Gastrocnemius medialis (tissue), 4 donors: ENCODE results near the gene CDH3. TPM values are rescaled to one million over a fixed set of nuclear protein-coding genes. Genes with fewer than 3 reads are reported as not detected.

Experiments used
- ATAC-seq, 2 donors: fragments of 150-250 bp; one replicate each; pipeline ENCODE4 v1.9.1; 2016
- DNase-seq, 2 donors: peaks; one replicate each; pipeline ENCODE4 v3.0.0-alpha.2; 2019
- H3K27ac ChIP-seq, 4 donors: fragments of 200-600 bp; sonication (generic); 1 replicate in 1 of 4; 2 replicates in 3 of 4; pipeline ENCODE4 v1.5.1; 2016 to 2018; ENCODE audit warnings: mild to moderate bottlenecking in 2 of 4, moderate library complexity in 1 of 4
- H3K27me3 ChIP-seq, 3 donors: fragments of 200-600 bp; sonication (generic) in 2 of 3; 1 replicate in 1 of 3; 2 replicates in 2 of 3; pipeline versions ENCODE4 v1.5.1 to v1.6.0; 2016 to 2019; ENCODE audit warnings: mild to moderate bottlenecking in 1 of 3, moderate library complexity in 1 of 3
- H3K36me3 ChIP-seq, 2 donors: fragments of 200-600 bp; sonication (generic) in 1 of 2; one replicate each; pipeline ENCODE4 v1.5.1; 2017 to 2018
- H3K4me1 ChIP-seq, 2 donors: fragments of 200-600 bp; sonication (generic) in 1 of 2; one replicate each; pipeline ENCODE4 v1.5.1; 2016 to 2017; ENCODE audit warnings: mild to moderate bottlenecking in 2 of 2
- H3K4me3 ChIP-seq, 4 donors: fragments of 200-600 bp; sonication (generic) in 3 of 4; 1 replicate in 1 of 4; 2 replicates in 3 of 4; pipeline ENCODE4 v1.5.1; 2016 to 2019; ENCODE audit warnings: mild to moderate bottlenecking in 2 of 4
- H3K9me3 ChIP-seq, 3 donors: fragments of 200-600 bp; sonication (generic) in 2 of 3; 1 replicate in 1 of 3; 2 replicates in 2 of 3; pipeline ENCODE4 v1.5.1; 2016 to 2019
- CTCF ChIP-seq, 5 experiments: fragments of 450-650 bp in 3 of 5; fragments of 200-600 bp in 2 of 5; sonication (generic) in 2 of 5; IDR thresholded peaks in 4 of 5; conservative IDR thresholded peaks in 1 of 5; 1 replicate in 4 of 5; 2 replicates in 1 of 5; pipeline ENCODE4 v1.5.1; 2016 to 2019; ENCODE audit warnings: antibody characterized with exemption in 5 of 5, mild to moderate bottlenecking in 3 of 5, moderate library complexity in 3 of 5
- POLR2A ChIP-seq, 2 donors: fragments of 450-650 bp; IDR thresholded peaks; one replicate each; pipeline ENCODE4 v1.6.1; 2017; ENCODE audit warnings: antibody characterized with exemption in 2 of 2, mild to moderate bottlenecking in 2 of 2, moderate library complexity in 2 of 2
- in situ Hi-C, 4 donors: fragments of 200-750 bp; cut with MboI; loops; one replicate each; pipeline versions ENCODE4 v1.15.0 to v1.8.0; 2017; ENCODE audit warnings: low sequenced_read_pairs in 4 of 4
- intact Hi-C: fragments of 100-400 bp; cut with DNase I; formaldehyde crosslinking; loops from one replicate; pipeline ENCODE4 v1.15.1; 2023; ENCODE audit warnings: low total_unique reads
- total RNA-seq, 4 donors: library from RNA; depleted of rRNA; stranded (reverse); fragments of >200 nt; gene quantifications; one replicate each; pipeline versions ENCODE4 v1.1.0 to v1.2.3, GENCODE V29; 2016

The CDH3 gene
- total RNA-seq, 4 donors from 2014 or later: not detected

- intact Hi-C loops: no loop called here
- TF ChIP-seq POLR2A (IDR thresholded peaks at IDR 0.05) (no peak), CTCF (IDR thresholded peaks at IDR 0.05 in 4 of 5, conservative IDR thresholded peaks at IDR 0.05 in 1 of 5) (no peak)
Observed at GRCh38 chr16:68732042-68732680, 87.1 kb downstream of the CDH3 start.

GRCh38 chr16:68732741-68733399 lies 87.8 kb downstream of the CDH3 start:
- intact Hi-C loops: no loop called here
- in situ Hi-C loops: no loop called here
- no peak for ATAC-seq
- Histone ChIP-seq H3K27ac (no peak overlapping the region), H3K27me3 (peaks cover 21 to 27% (median 26%) of the 10 kb centered on the region in 3 donors), H3K36me3 (no peaks in the 10 kb centered on the region), H3K4me3 (no peak overlapping the region), H3K9me3 (no peaks in the 10 kb centered on the region), H3K4me1 (no peaks in the 10 kb centered on the region)
- DNase-seq: no peak
- TF ChIP-seq CTCF (IDR thresholded peaks at IDR 0.05 in 4 of 5, conservative IDR thresholded peaks at IDR 0.05 in 1 of 5) (no peak), POLR2A (IDR thresholded peaks at IDR 0.05) (no peak)

More at GRCh38 chr16:68732042-68732680, 87.1 kb downstream of the CDH3 start:
- H3K27ac ChIP-seq: no peak overlapping the region
- no peaks in the 10 kb centered on the region for H3K36me3 ChIP-seq
- ATAC-seq (no peak), DNase-seq (no peak)
- in situ Hi-C loops: no loop called here
- H3K9me3 ChIP-seq: no peaks in the 10 kb centered on the region
- H3K4me3 ChIP-seq: no peak overlapping the region
- H3K4me1 ChIP-seq: no peaks in the 10 kb centered on the region
- H3K27me3 ChIP-seq: peaks cover 15 to 23% (median 19%) of the 10 kb centered on the region in 3 donors

GRCh38 chr16:68733570-68733969 lies 88.5 kb downstream of the CDH3 start:
- intact Hi-C loops: no loop called here
- Histone ChIP-seq H3K4me3 (no peak overlapping the region), H3K4me1 (no peaks in the 10 kb centered on the region), H3K27me3 (peaks cover 27 to 34% (median 33%) of the 10 kb centered on the region in 3 donors), H3K9me3 (no peaks in the 10 kb centered on the region), H3K27ac (no peak overlapping the region), H3K36me3 (no peaks in the 10 kb centered on the region)
- ATAC-seq (no peak), DNase-seq (no peak)
- in situ Hi-C loops: no loop called here
- no peak for TF ChIP-seq CTCF (IDR thresholded peaks at IDR 0.05 in 4 of 5, conservative IDR thresholded peaks at IDR 0.05 in 1 of 5)
- no peak for TF ChIP-seq POLR2A (IDR thresholded peaks at IDR 0.05)

- Histone ChIP-seq H3K36me3 (no peaks in the 10 kb centered on the region), H3K27ac (no peak overlapping the region), H3K4me1 (no peaks in the 10 kb centered on the region), H3K4me3 (no peak overlapping the region), H3K27me3 (peaks cover 27 to 35% (median 33%) of the 10 kb centered on the region in 3 donors), H3K9me3 (no peaks in the 10 kb centered on the region)
- TF ChIP-seq CTCF (IDR thresholded peaks at IDR 0.05 in 4 of 5, conservative IDR thresholded peaks at IDR 0.05 in 1 of 5) (no peak), POLR2A (IDR thresholded peaks at IDR 0.05) (no peak)
- ATAC-seq (no peak), DNase-seq (no peak)
- intact Hi-C loops: no loop called here
- in situ Hi-C loops: no loop called here
Observed at GRCh38 chr16:68734782-68735181, 89.7 kb downstream of the CDH3 start.
